SK-N-SH (cell line): Measurements from ENCODE around the gene ADAMTS17. TPM values are rescaled to one million over a fixed set of nuclear protein-coding genes. Genes with fewer than 3 reads are reported as not detected.
"Not testable (repeated sequence)": the region's sequence is repeated elsewhere in the genome, so short reads cannot be mapped to it uniquely, and the experiment has no call there.

ENCODE experiments used
- CTCF ChIA-PET: fragments of 300-600, 350-600 bp; formaldehyde crosslinking; extraction: SDS; loops from one replicate; lab custom pipeline; 2021; lab: Yijun Ruan, JAX
- POLR2A ChIA-PET: fragments of 350-600 bp; sonication (Branson Sonifier 250); formaldehyde crosslinking; extraction: SDS; loops from one replicate; lab custom pipeline; 2020; ENCODE audit warnings: antibody characterized with exemption, inconsistent platforms; lab: Yijun Ruan, JAX
- DNase-seq: peaks from one replicate; pipeline ENCODE4 v3.0.0; 2012
- H2AFZ ChIP-seq: fragments of 200-600 bp; sonication (generic); 2 replicates; pipeline ENCODE4 v1.8.1; 2016; ENCODE audit warnings: antibody characterized with exemption, mild to moderate bottlenecking, low read depth
- H3F3A ChIP-seq: fragments of 200-600 bp; sonication (generic); replicated peaks from 2 replicates; pipeline ENCODE3; 2016; ENCODE audit warnings: antibody characterized with exemption, mild to moderate bottlenecking; ENCODE audit not compliant: insufficient read depth
- H3K27ac ChIP-seq, 2 experiments: fragments of 200-500 bp in 1 of 2; fragments of 200-600 bp in 1 of 2; sonication (Bioruptor generic) in 1 of 2; sonication (generic), shearing (Covaris generic) in 1 of 2; 2 replicates each; pipeline versions ENCODE4 v1.5.1 to v1.6.1; 2014 to 2016; ENCODE audit warnings: low read depth in 2 of 2, inconsistent platforms in 1 of 2, low read length in 1 of 2, mild to moderate bottlenecking in 1 of 2, mixed read lengths in 1 of 2
- H3K27me3 ChIP-seq: fragments of 200-600 bp; sonication (generic), shearing (Covaris generic); 2 replicates; pipeline ENCODE4 v1.6.1; 2016; ENCODE audit warnings: mixed run types; ENCODE audit not compliant: insufficient read depth
- H3K36me3 ChIP-seq, 2 experiments: fragments of 200-500 bp in 1 of 2; fragments of 200-600 bp in 1 of 2; sonication (Bioruptor generic) in 1 of 2; sonication (generic) in 1 of 2; replicated peaks in 1 of 2; 2 replicates each; pipeline versions ENCODE3 to v1.5.1; 2014 to 2016; ENCODE audit warnings: low read length in 1 of 2, mild to moderate bottlenecking in 1 of 2; ENCODE audit not compliant: insufficient read depth in 2 of 2, control insufficient read depth in 1 of 2
- H3K4me1 ChIP-seq, 2 experiments: fragments of 200-500 bp in 1 of 2; fragments of 200-600 bp in 1 of 2; sonication (Bioruptor generic) in 1 of 2; sonication (generic), shearing (Covaris generic) in 1 of 2; 2 replicates each; pipeline versions ENCODE4 v1.5.1 to v1.6.1; 2014 to 2016; ENCODE audit warnings: low read depth in 1 of 2, low read length in 1 of 2, mixed run types in 1 of 2; ENCODE audit not compliant: insufficient read depth in 2 of 2, control insufficient read depth in 1 of 2
- H3K4me2 ChIP-seq: fragments of 200-600 bp; sonication (generic), shearing (Covaris generic); 2 replicates; pipeline ENCODE4 v1.6.1; 2017; ENCODE audit warnings: mixed run types
- H3K4me3 ChIP-seq, 2 experiments: fragments of 200-500 bp in 1 of 2; fragments of 200-600 bp in 1 of 2; sonication (Bioruptor generic) in 1 of 2; sonication (generic), shearing (Covaris generic) in 1 of 2; 2 replicates each; pipeline versions ENCODE4 v1.5.1 to v1.8.1; 2014 to 2016; ENCODE audit warnings: low read depth in 2 of 2, inconsistent platforms in 1 of 2, low read length in 1 of 2, mild to moderate bottlenecking in 1 of 2, mixed read lengths in 1 of 2, moderate library complexity in 1 of 2
- H3K79me2 ChIP-seq: fragments of 200-600 bp; sonication (generic); 2 replicates; pipeline ENCODE4 v1.8.1; 2017; ENCODE audit warnings: mild to moderate bottlenecking; ENCODE audit not compliant: insufficient read depth
- H3K9ac ChIP-seq: fragments of 200-600 bp; sonication (generic); 2 replicates; pipeline ENCODE4 v1.6.1; 2017; ENCODE audit warnings: mixed run types
- H3K9me2 ChIP-seq: fragments of 200-600 bp; sonication (generic); 2 replicates; pipeline ENCODE4 v1.6.1; 2017; ENCODE audit warnings: mixed run types
- H3K9me3 ChIP-seq: fragments of 200-600 bp; sonication (generic); 2 replicates; pipeline ENCODE4 v1.6.1; 2017; ENCODE audit warnings: mixed run types, mild to moderate bottlenecking, moderate library complexity
- H4K20me1 ChIP-seq: fragments of 200-600 bp; sonication (generic); 2 replicates; pipeline ENCODE4 v1.6.1; 2017; ENCODE audit warnings: mild to moderate bottlenecking, mixed run types; ENCODE audit not compliant: insufficient read depth
- CHD2 ChIP-seq: fragments of 150-350 bp; IDR thresholded peaks from 2 replicates; pipeline ENCODE4 v1.6.1; 2018; ENCODE audit warnings: low read length; ENCODE audit not compliant: partially characterized antibody
- CTCF ChIP-seq: fragments of 200-600 bp; sonication (generic); IDR thresholded peaks from 2 replicates; pipeline ENCODE4 v1.6.1; 2017; ENCODE audit warnings: antibody characterized with exemption, mild to moderate bottlenecking, moderate library complexity
- EZH2phosphoT487 ChIP-seq: fragments of 200-600 bp; sonication (generic); IDR thresholded peaks from 2 replicates; pipeline ENCODE4 v1.6.1; 2017; ENCODE audit warnings: low read depth, mixed run types, mild to moderate bottlenecking, antibody characterized with exemption, moderate library complexity, borderline replicate concordance
- FOSL2 ChIP-seq: IDR thresholded peaks from 2 replicates; pipeline ENCODE4 v1.4.0; 2012; ENCODE audit warnings: low read depth, mild to moderate bottlenecking, moderate library complexity, borderline replicate concordance
- GABPA ChIP-seq: IDR thresholded peaks from 2 replicates; pipeline ENCODE4 v1.4.0; 2012; ENCODE audit warnings: low read depth, mild to moderate bottlenecking
- JUND ChIP-seq: IDR thresholded peaks from 2 replicates; pipeline ENCODE4 v1.4.0; 2012
- USF1 ChIP-seq: IDR thresholded peaks from 2 replicates; pipeline ENCODE4 v1.4.0; 2012; ENCODE audit warnings: low read depth, borderline replicate concordance
- WGBS: methylation state at CpG from one replicate; pipeline ENCODE4 v1.1.6; 2017; ENCODE audit warnings: low lambda C conversion rate; 5-methylcytosine and 5-hydroxymethylcytosine counted together
- polyA plus RNA-seq, 3 experiments: library from polyadenylated mRNA; depleted of rRNA; stranded (reverse); fragments of >200 nt; gene quantifications; 2 replicates each; pipeline ENCODE4 v1.2.3, GENCODE V29; 2012

Gene ADAMTS17
- polyA plus RNA-seq, 1 of the 3 experiments (the other 2 are of a cell fraction) = not detected

DNA sequence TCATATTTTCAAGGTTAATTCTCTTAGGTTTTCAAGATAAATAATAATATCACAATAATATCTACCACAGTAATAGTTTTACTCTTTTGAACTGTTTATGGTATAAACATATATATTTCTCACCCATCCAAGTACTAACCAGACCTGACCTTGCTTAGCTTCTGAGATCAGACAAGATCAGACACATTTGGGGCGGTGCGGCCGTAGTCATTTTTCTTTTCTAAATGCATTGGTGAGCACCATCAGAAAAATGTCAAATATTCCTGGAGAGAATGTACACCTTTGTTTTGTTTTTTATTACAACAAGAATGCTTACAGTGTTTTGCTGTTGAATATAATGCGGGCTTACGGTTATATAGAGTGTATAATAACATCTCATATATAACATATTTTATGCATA lies 267.8 kb downstream of the ADAMTS17 start (continued):
- no peak for TF ChIP-seq USF1
- no peak for TF ChIP-seq CTCF
- no peak for TF ChIP-seq GABPA

GRCh38 chr15:100066521-100067280 lies 275.1 kb downstream of the ADAMTS17 start:
- H4K20me1 ChIP-seq, CTCF ChIA-PET, H3K79me2 ChIP-seq, H3K27me3 ChIP-seq, H3K4me1 ChIP-seq, POLR2A ChIA-PET, H3K4me3 ChIP-seq, H3K4me2 ChIP-seq, H3K9me2 ChIP-seq, H3K27ac ChIP-seq, H2AFZ ChIP-seq, H3K9me3 ChIP-seq, H3K9ac ChIP-seq, DNase-seq, H3F3A ChIP-seq, H3K36me3 ChIP-seq: not testable (repeated sequence)
- WGBS = 34% methylated on average over 9 of the region's 12 CpGs

- CTCF ChIA-PET = interaction anchor here (0.8 to 1.2 kb wide), 3 partner anchors 17 to 288 kb away, joined by 3 to 4 read pairs (median 3); no protein-coding TSS in a partner anchor
- Histone ChIP-seq H3K4me3 (no peak overlapping the region), H3K9ac (no peak overlapping the region), H3K4me1 (peaks cover 0 to 2% of the 10 kb centered on the region in 2 experiments; a peak in 1 of 4 replicates), H3K36me3 (no peaks in the 10 kb centered on the region), H3K79me2 (no peaks in the 10 kb centered on the region), H2AFZ (no peak overlapping the region), H4K20me1 (no peaks in the 10 kb centered on the region), H3K27ac (no peak overlapping the region), H3K4me2 (no peak overlapping the region), H3F3A (no peaks in the 10 kb centered on the region), H3K9me2 (no peaks in the 10 kb centered on the region), H3K27me3 (no peaks in the 10 kb centered on the region), H3K9me3 (no peaks in the 10 kb centered on the region)
- no peak for DNase-seq
- 15% methylated on average over 4 of the region's 5 CpGs for WGBS
- TF ChIP-seq CHD2 (no peak), JUND (no peak), EZH2phosphoT487 (no peak), FOSL2 (no peak)
- POLR2A ChIA-PET = no interaction called here
Observed at GRCh38 chr15:100061944-100062343, 279.8 kb downstream of the ADAMTS17 start.
